GM10266 (cell line): ENCODE results near the gene ANKS4B.

ENCODE experiments used
- DNase-seq: peaks from one replicate; pipeline ENCODE4 v3.0.0; 2012; ENCODE audit errors: extremely low spot score
- TF ChIP-seq, protein P1 (sequence below): IDR thresholded peaks from 2 replicates; pipeline ENCODE4 v1.5.1; 2012; ENCODE audit warnings: mild to moderate bottlenecking, low read depth; ENCODE audit not compliant: control insufficient read depth, insufficient read depth; ENCODE audit errors: missing control alignments

The ANKS4B gene

DNA sequence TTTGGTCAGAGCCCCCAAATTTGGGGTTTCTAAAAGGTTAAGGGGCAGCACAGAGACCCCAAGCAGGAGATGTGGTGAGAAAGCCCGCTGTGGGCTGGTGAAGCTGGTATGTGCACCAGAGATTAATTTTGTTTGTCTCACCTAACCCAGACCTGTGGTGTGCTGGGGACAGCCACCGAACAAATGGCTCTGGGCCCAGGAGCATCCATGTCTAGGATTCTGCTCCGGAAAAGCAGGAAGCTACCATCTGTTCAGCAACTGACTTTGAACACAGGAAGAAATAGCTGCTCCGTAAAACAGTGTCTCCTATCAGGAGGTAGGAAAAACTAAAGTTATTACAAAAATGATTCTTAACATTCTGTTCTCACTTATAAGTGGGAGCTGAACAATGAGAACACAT, 19.4 kb upstream of the ANKS4B start:
- TF ChIP-seq, protein P1, sequence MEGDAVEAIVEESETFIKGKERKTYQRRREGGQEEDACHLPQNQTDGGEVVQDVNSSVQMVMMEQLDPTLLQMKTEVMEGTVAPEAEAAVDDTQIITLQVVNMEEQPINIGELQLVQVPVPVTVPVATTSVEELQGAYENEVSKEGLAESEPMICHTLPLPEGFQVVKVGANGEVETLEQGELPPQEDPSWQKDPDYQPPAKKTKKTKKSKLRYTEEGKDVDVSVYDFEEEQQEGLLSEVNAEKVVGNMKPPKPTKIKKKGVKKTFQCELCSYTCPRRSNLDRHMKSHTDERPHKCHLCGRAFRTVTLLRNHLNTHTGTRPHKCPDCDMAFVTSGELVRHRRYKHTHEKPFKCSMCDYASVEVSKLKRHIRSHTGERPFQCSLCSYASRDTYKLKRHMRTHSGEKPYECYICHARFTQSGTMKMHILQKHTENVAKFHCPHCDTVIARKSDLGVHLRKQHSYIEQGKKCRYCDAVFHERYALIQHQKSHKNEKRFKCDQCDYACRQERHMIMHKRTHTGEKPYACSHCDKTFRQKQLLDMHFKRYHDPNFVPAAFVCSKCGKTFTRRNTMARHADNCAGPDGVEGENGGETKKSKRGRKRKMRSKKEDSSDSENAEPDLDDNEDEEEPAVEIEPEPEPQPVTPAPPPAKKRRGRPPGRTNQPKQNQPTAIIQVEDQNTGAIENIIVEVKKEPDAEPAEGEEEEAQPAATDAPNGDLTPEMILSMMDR = no peak
- DNase-seq = no peak

DNA sequence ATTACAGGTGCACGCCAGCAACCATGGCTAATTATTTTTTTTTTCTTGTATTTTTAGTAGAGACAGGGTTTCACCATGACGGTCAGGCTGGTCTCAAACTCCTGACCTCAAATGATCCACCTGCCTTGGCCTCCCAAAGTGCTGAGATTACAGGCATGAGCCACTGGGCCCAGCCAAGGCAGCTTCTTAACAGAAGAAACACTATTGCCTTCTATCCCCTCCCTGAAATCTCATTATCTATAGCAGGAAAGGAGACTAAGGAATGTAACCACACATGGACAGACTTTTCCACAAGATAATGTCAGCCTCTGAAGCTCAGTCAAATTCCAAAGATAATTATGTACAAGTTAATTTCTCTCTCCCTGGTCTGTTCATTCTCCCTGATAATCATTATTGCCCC, 16.4 kb upstream of the ANKS4B start:
- TF ChIP-seq, protein P1 = no peak
- no peak for DNase-seq

GRCh38 chr16:21218153-21218552, 15.3 kb upstream of the ANKS4B start:
- TF ChIP-seq, protein P1 = no peak

GRCh38 chr16:21219551-21219950, 13.9 kb upstream of the ANKS4B start:
- TF ChIP-seq, protein P1 = no peak
- DNase-seq = no peak

More at GRCh38 chr16:21218153-21218552, 15.3 kb upstream of the ANKS4B start:
- no peak for DNase-seq

- TF ChIP-seq, protein P1 = no peak
- DNase-seq = no peak
Observed at GRCh38 chr16:21222495-21223337, 10.8 kb upstream of the ANKS4B start.

GRCh38 chr16:21223787-21224186, 9.7 kb upstream of the ANKS4B start:
- TF ChIP-seq, protein P1 = no peak
- DNase-seq = no peak

DNA sequence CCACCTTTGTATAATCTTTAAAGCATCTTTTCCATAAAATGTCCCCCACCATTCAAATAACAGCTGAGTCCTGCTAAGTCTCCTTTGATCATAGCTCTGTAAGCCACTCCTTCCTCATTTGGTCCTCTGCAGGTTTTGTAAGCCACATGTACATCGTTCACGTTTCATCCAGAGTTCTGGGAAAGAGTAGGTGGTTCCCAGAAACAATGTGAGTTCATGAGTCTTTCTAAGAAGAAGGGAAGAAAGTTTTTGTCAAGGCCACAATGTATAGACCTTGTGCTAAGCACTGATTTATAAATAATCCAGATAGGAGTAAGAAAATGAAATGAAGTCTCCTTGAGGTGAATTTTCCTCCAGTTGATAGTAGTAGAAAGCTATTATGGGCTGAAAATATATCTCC, 8.7 kb upstream of the ANKS4B start:
- TF ChIP-seq, protein P1 = no peak
- DNase-seq = no peak
